Epithelial cell of prostate (primary cell): ENCODE results near the gene ASPHD2.

Experiments
- DNase-seq: peaks from one replicate; pipeline ENCODE4 v3.0.0-alpha.2; 2011; ENCODE audit warnings: low read depth, low spot score
- H3K27ac ChIP-seq: fragments of 450-650 bp; 2 replicates; pipeline ENCODE4 v1.5.1; 2017; ENCODE audit warnings: mild to moderate bottlenecking

The ASPHD2 gene

GRCh38 chr22:26463688-26464087, 34.6 kb downstream of the ASPHD2 start:
- no peak for DNase-seq
- no peak overlapping the region for H3K27ac ChIP-seq

DNA sequence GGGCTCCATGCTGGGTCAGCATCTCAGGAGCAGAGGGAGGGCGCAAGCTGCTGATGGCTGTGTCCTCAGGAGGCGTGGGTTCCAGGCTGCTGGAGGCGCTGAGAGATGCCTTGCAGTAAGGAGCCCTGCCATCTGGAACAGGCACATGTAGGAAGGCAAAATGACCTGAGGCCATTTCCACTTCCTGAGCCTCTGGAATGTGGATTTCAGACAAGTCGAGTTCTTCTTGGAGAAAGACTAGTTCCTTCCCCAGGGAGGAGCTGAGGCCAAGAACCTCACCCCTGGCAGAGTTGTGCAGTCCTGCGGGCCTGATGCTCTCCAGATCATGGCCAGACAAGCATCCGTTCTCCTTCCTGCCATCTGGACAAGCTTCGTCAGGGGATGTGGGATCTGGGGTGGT, 35.3 kb downstream of the ASPHD2 start:
- no peak overlapping the region for H3K27ac ChIP-seq
- no peak for DNase-seq

- no peak for DNase-seq
- H3K27ac ChIP-seq = no peak overlapping the region
Observed at GRCh38 chr22:26466196-26466595, 37.1 kb downstream of the ASPHD2 start.

DNA sequence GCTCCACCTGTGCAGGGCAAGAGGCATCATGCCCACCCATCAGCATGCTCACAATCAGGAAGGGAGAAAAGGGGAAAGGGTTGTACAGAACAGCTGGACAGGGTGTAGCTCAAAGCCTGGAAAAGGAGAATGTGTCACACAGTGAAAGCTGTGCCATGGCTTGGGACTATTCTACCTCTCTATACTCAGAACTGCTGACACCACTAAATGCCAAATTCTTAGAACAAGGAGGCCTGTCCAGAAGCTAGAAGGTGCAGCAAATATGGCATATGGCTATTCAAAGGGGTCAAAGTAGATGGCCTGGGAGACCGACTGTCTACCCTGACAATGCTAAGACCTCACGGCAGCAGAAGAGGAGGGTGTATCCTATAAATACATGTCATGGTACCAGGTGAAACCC, 41.7 kb downstream of the ASPHD2 start:
- H3K27ac ChIP-seq = peak overlapping the region; percentile 93
- DNase-seq = no peak

DNA sequence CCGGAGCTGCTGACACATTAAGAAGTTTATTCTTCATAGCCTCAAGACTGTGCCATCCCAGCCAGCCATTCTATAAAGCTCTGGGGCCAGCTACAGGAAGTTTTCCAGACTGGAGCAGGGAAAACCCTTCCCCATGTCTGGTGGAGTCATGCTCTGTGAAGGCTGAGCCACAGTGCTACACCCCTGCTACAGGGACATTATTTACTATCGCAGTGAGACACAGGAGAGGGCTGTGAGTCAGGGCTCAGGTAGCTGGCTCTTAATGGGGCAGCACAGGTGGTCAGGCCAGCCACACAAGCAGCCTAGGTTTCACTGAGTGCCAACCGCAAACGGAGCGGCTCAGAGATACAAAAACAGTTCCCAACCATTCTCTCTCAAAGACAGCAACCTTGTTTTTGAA, 42.5 kb downstream of the ASPHD2 start:
- H3K27ac ChIP-seq = peak overlapping the region; percentile 93
- DNase-seq = peak; percentile 92

DNA sequence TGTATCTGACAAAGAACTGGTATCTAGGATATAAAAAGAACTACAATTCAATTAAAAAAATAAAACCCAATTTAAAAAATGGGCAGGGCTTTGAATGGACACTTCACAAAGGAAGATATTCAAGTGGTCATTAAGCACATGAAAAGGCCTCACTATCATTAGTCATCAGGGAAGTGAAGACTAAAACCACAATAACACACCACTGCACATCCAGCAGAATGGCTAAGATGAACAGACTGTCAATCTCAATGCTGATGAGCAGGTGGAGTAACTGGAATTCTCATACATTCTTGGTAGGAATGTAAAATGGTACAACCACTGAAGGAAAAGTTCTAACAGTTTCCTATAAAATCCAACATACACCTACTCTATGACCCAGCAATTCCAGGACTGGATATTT, 45.6 kb downstream of the ASPHD2 start:
- peak overlapping the region; percentile 31 for H3K27ac ChIP-seq
- DNase-seq = no peak

GRCh38 chr22:26476705-26477340, 47.8 kb downstream of the ASPHD2 start:
- no peak for DNase-seq
- H3K27ac ChIP-seq = no peak overlapping the region

GRCh38 chr22:26477341-26477731, 48.3 kb downstream of the ASPHD2 start:
- no peak overlapping the region for H3K27ac ChIP-seq

DNA sequence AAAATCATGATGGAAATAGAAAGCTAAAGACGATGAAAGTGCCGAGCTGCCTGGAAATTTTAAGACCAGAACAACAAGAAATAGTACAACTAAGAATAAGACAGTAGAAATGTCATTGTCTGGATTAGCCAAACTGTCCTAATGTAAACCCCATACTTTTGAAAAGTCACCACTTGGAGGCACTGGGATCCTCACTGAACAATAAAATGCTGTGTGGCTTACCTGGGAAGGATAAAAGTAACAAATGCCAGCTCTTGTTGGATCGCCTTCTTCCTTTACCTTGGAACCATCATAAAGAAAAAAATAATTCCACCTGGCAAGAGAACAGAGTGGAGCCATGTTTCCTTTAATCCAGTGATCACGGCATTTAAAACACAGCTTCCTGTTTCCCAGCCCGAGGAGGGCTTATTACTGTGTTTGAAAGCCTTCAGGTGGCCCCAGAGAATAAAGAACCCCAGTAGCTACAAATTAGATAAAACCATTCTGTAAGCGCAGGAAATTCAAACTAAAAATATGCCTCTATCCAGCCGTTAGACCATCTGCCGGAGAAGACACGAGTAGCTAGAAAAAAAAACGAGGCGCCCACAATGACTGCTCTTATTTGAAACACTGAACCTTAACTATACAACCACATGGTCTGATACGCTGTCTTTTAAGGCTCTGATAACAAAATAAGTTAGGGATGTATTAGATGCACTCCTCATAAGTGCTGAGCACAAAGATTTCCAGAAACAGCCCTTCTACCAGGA, 50.2 kb downstream of the ASPHD2 start:
- peak overlapping the region; percentile 76 for H3K27ac ChIP-seq
- DNase-seq = no peak

More at GRCh38 chr22:26477341-26477731, 48.3 kb downstream of the ASPHD2 start:
- DNase-seq = no peak

DNA sequence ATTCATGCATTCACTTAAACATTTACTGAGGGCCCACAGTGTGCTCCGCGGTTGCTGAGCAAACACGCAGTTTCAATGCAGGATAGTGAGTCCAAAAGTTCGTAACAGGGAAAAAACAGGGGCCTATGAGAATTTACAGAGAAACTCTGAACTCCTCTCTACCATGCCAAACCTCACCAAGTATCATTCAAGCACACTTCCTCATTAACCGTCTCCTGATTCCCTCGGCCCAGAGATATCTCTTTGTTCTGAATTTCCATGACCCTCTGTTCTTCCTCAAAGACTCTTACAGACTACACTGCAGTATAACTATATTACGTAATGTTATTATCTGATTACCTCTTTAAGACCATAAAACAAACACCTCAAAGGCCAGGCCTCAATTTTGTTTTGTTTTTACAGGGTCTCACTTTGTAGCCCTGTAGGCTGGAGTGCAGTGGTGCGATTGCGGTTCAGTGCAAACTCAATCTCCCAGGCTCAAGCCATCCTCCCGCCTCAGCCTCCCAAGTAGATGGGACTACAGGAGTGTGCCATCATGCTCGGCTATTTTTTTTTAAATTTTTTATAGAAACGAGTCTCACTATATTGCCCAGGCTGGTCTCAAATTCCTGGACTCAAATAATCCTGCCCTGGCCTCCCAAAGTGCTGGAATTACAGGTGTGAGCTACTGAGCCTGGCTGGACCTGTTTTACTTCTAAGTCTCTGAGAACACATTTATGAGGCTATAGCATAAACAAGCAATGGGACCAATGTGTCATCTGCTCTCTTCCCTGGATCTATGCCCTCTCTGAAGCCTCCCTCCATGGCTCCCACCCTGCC, 50.9 kb downstream of the ASPHD2 start:
- peak overlapping the region; percentile 76 for H3K27ac ChIP-seq
- DNase-seq = no peak

DNA sequence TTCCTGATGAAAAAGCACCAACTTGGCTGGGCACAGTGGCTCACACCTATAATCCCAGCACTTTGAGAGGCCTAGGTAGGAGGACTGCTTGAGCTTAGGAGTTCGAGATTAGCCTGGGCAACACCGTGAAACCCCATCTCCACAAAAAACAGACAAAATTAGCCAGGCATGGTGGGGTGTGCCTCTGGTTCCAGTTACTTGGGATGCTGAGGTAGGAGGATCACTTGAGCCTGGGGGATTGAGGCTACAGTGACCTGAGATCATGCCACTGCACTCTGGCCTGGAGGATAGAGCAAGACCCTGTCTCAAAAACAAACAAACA, 51.5 kb downstream of the ASPHD2 start:
- peak overlapping the region; percentile 76 for H3K27ac ChIP-seq
- DNase-seq = no peak

- peak overlapping the region; percentile 76 for H3K27ac ChIP-seq
- no peak for DNase-seq
Observed at GRCh38 chr22:26481112-26481693, 52.1 kb downstream of the ASPHD2 start.

GRCh38 chr22:26481694-26482093, 52.6 kb downstream of the ASPHD2 start:
- DNase-seq = no peak
- H3K27ac ChIP-seq = peak overlapping the region; percentile 76

GRCh38 chr22:26482161-26482560, 53.1 kb downstream of the ASPHD2 start:
- peak overlapping the region; percentile 76 for H3K27ac ChIP-seq
- no peak for DNase-seq

DNA sequence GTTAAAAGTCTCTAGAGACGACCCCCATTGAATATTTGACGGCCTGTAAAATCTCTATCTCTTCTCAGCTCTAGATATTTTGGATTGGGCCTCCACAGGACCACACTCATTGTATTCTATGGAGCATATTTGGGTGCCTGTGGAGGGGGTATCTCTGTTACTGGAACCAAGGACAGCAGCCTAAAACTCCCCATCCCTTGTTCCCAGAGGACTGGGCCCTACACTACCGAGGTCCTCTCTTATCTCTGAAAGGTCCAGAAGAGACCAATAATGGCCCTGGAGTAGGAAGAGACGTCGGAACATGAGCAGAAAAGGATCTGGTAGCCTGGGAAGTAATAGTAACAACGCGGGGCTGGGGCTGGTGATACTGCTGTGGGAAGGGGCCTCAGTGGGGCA, 54.0 kb downstream of the ASPHD2 start:
- H3K27ac ChIP-seq = peak overlapping the region; percentile 76
- no peak for DNase-seq

- peak; percentile 66 for DNase-seq
- H3K27ac ChIP-seq = peak within 1 kb of the TSS; percentile 76
Observed at GRCh38 chr22:26483439-26484359, 54.6 kb downstream of the ASPHD2 start, which contains the start of the genes HPS4 and SRRD. Gene HPS4, minus strand, starts transcription at chr22:26483783. Its CDS starts 2,021 bp downstream, at chr22:26481762. Gene SRRD, plus strand, starts transcription at chr22:26483877. Its CDS starts 14 bp downstream, at chr22:26483891.

DNA sequence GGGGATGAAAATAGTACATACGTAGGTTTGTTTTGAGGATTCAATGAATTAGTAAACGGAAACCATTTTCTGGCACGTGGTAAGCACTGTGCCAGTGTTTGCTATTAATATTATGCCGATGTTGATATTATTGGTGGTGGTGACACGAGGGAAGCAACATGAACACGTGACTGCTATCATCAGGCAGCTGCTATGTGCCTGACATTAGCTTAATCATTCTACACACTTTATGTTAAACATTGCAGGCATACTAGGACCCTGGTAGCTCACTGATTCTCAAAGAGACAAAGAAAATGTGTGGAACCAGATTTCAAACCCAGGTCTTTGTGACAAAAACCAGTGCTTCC, 55.3 kb downstream of the ASPHD2 start:
- H3K27ac ChIP-seq = peak overlapping the region; percentile 76
- DNase-seq = no peak

DNA sequence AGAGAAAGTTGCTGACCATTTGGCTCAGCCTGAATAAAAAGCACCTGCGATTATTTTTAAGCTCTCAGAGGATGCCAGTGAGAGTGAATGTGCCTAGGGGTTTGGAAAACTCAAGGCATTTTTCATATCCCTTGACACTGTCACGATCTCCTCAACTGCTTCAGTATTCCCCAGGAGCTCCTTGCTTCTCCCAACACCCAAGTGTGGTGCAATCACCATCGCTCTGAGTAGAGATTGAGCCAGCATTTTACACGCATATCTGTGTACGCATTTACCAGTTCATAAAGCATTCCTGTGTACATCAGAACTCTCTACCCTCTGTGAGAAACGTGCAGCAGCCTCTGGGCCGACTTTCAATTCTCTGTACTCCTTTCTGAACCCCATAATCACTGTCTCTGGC, 56.0 kb downstream of the ASPHD2 start:
- peak overlapping the region; percentile 13 for H3K27ac ChIP-seq
- no peak for DNase-seq

GRCh38 chr22:26485806-26486390, 56.8 kb downstream of the ASPHD2 start:
- DNase-seq = no peak
- no peak overlapping the region for H3K27ac ChIP-seq
